NCI-H2107 treated with DMSO at 0.1 percent for 48 hours (cell line): ENCODE results near the gene RORB.

Experiments used
- DNase-seq: peaks from one replicate; lab custom pipeline; 2025; ENCODE audit not compliant: unreplicated experiment; lab: John Stamatoyannopoulos, UW

Gene RORB

GRCh38 chr9:74697535-74697934 lies 200.4 kb downstream of the RORB start:
- DNase-seq, result no peak

- no peak for DNase-seq
Measured at GRCh38 chr9:74711341-74711740, 214.2 kb downstream of the RORB start.

- DNase-seq, result no peak
Measured at GRCh38 chr9:74718709-74719108, 221.6 kb downstream of the RORB start.

GRCh38 chr9:74719306-74719705 lies 222.2 kb downstream of the RORB start:
- DNase-seq, result no peak

GRCh38 chr9:74721696-74722660 lies 224.8 kb downstream of the RORB start:
- no peak for DNase-seq

GRCh38 chr9:74724317-74724716 lies 227.2 kb downstream of the RORB start:
- no peak for DNase-seq

GRCh38 chr9:74726581-74726980 lies 229.4 kb downstream of the RORB start:
- no peak for DNase-seq

- no peak for DNase-seq
Measured at GRCh38 chr9:74728176-74728575, 231.0 kb downstream of the RORB start.

- DNase-seq, result no peak
Measured at GRCh38 chr9:74729136-74729695, 232.1 kb downstream of the RORB start.

GRCh38 chr9:74735761-74736160 lies 238.6 kb downstream of the RORB start:
- DNase-seq, result no peak

- no peak for DNase-seq
Measured at GRCh38 chr9:74736646-74737045, 239.5 kb downstream of the RORB start.

GRCh38 chr9:74742191-74742790 lies 245.2 kb downstream of the RORB start:
- DNase-seq, result no peak
